ENCODE results near the gene MRPS33.
A peak's percentile ranks its signal among the peaks of the same experiment; 100 is the strongest.
"Not testable (repeated sequence)": the region's sequence is repeated elsewhere in the genome, so short reads cannot be mapped to it uniquely, and the experiment has no call there.

The MRPS33 gene

GRCh38 chr7:141014524-141015395 lies at the start of gene MRPS33:
MRPS33 (minus strand) TSS chr7:141014952; CDS start chr7:141010633, 4,319 bp downstream.
- peak; percentile 97 for DNase-seq

- no peak for DNase-seq
Measured at GRCh38 chr7:141057788-141058187, 43.0 kb upstream of the MRPS33 start.

- no peak for DNase-seq
Measured at GRCh38 chr7:141055146-141055545, 40.4 kb upstream of the MRPS33 start.

GRCh38 chr7:141053626-141054025 lies 38.9 kb upstream of the MRPS33 start:
- peak; percentile 83 for DNase-seq

GRCh38 chr7:141045842-141046620 lies 31.3 kb upstream of the MRPS33 start:
- DNase-seq: no peak

- no peak for DNase-seq
Measured at GRCh38 chr7:141045126-141045841, 30.5 kb upstream of the MRPS33 start.

GRCh38 chr7:141043616-141044015 lies 28.9 kb upstream of the MRPS33 start:
- no peak for DNase-seq

GRCh38 chr7:141042222-141043193 lies 27.8 kb upstream of the MRPS33 start:
- no peak for DNase-seq

- DNase-seq: no peak
Measured at GRCh38 chr7:141039376-141039775, 24.6 kb upstream of the MRPS33 start.

- DNase-seq: not testable (repeated sequence)
Measured at GRCh38 chr7:141038100-141038499, 23.3 kb upstream of the MRPS33 start.

GRCh38 chr7:141032539-141033323 lies 18.0 kb upstream of the MRPS33 start:
- DNase-seq: not testable (repeated sequence)

- DNase-seq: no peak
Measured at GRCh38 chr7:141028767-141029166, 14.0 kb upstream of the MRPS33 start.

- DNase-seq: no peak
Measured at GRCh38 chr7:141027043-141027442, 12.3 kb upstream of the MRPS33 start.

- no peak for DNase-seq
Measured at GRCh38 chr7:141024668-141025067, 9.9 kb upstream of the MRPS33 start.

GRCh38 chr7:141023295-141023694 lies 8.5 kb upstream of the MRPS33 start:
- peak; percentile 32 for DNase-seq

GRCh38 chr7:141017555-141017954 lies 2.8 kb upstream of the MRPS33 start:
- DNase-seq: no peak

- no peak for DNase-seq
Measured at GRCh38 chr7:141016349-141016748, 1.6 kb upstream of the MRPS33 start.

- no peak for DNase-seq
Measured at GRCh38 chr7:141014125-141014523, 628 bp downstream of the MRPS33 start.

GRCh38 chr7:141013345-141013715 lies 1.4 kb downstream of the MRPS33 start:
- peak; percentile 31 for DNase-seq

GRCh38 chr7:141012696-141013344 lies 1.9 kb downstream of the MRPS33 start:
- DNase-seq: no peak
